ENCODE data around the gene C5orf15. TPM values are rescaled to one million over a fixed set of nuclear protein-coding genes. Genes with fewer than 3 reads are reported as not detected.

C5orf15 gene
- total and polyA plus RNA-seq, 9 of the 15 experiments (the other 6 are each of a cell fraction or from before 2014, with no cell fraction given), result 23.3 to 50.7 (median 35.5) TPM

DNA sequence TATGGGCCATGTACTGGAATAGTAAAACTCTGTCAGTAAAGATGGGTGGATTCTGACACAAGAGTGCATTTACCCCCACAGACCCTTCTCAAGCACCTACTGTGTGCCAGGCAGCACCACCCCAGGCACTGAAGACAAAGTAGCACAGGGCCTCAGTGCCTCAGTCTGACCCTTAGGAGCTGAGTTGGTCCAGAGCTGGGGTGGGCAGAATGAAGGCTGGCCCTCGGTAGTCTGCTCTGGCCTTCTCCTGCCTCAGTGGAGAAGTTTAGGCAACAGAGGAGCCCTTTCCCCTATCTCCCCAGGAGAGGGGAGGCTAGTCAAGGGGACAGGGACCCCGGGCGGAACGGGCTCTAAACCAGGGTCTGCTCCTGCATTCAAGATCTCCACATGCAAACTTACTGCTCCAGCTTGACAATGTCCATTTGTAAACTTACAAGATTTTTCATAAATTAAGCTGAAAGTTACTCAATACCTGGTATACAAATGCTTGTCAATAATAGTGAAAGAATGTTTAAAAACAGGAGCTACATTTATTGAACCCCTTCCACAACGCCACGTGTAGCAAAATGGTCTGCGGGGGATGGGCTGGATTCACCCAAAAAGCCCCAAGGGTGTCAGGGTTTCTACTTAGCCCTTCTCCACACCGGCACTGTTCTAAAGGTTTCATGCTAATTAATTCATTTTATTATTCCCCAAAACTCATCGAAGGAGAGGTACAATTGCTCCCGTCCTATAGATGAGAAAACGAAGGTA lies 34.8 kb upstream of the C5orf15 start:
- CTCF ChIA-PET (ENCODE audit: low intra/inter-chr PET ratio), result interaction anchor here (0.6 kb wide), 1 partner anchor 24 kb away, joined by 3 read pairs; no protein-coding TSS in a partner anchor
- intact Hi-C loops (cut with micrococcal nuclease), result no loop called here
- Histone ChIP-seq H3K4me3 (peak overlapping the region; percentile 99), H3K4me2 (ENCODE audit: insufficient read depth, low read length) (peak overlapping the region; percentile 88), H3K27ac (ENCODE audit: extremely low read depth, low read depth, low read length) (peak overlapping the region; percentile 98), H3K79me2 (ENCODE audit: control insufficient read depth, insufficient read depth, low read length) (peaks cover 77% of the 10 kb centered on the region), H3K4me1 (replicated peaks in 1 of 2; ENCODE audit: control insufficient read depth in 2 of 2, insufficient read depth in 2 of 2, low read length in 2 of 2) (peaks cover 30 to 54% of the 10 kb centered on the region in 2 experiments), H3K9me1 (ENCODE audit: control insufficient read depth, insufficient read depth, low read length) (peaks cover 6% of the 10 kb centered on the region), H2AFZ (ENCODE audit: low read depth, low read length) (peak overlapping the region; percentile 74; the same call in 1 of the 2 replicates), H3K27me3 (ENCODE audit: control insufficient read depth in 2 of 2, insufficient read depth in 2 of 2, low read length in 2 of 2) (no peaks in the 10 kb centered on the region), H4K20me1 (replicated peaks; ENCODE audit: control insufficient read depth, insufficient read depth, low read length) (peaks cover 35% of the 10 kb centered on the region), H3K9me3 (replicated peaks; ENCODE audit: control insufficient read depth, insufficient read depth, low read depth, low read length) (no peaks in the 10 kb centered on the region), H3K9ac (ENCODE audit: insufficient read depth in 1 of 2, low read depth in 2 of 2, low read length in 2 of 2) (peak overlapping the region; percentile 94 to 99), H3K36me3 (ENCODE audit: control insufficient read depth, insufficient read depth, low read length) (peaks cover 44% of the 10 kb centered on the region)
- ATAC-seq (no peak), FAIRE-seq (peak; percentile 15), DNase-seq (ENCODE audit: extremely low read depth in 1 of 4, low spot score in 3 of 4) (peak in 1 of 4 experiments; percentile 37)
- POLR2A ChIA-PET, result interaction anchor here (0.6 to 1.1 kb wide), 8 partner anchors 10 to 464 kb away, joined by 3 to 5 read pairs (median 3); partner anchors contain the start of gene SKP1
- 2% methylated on average over 11 of the region's 11 CpGs for WGBS (ENCODE audit: insufficient coverage, low coverage, missing lambda C conversion rate)
- TF ChIP-seq POLR2A (conservative IDR thresholded peaks at IDR 0.05), result no peak
- no peak for TF ChIP-seq TBP (optimal IDR thresholded peaks at IDR 0.05; ENCODE audit: low read depth, low read length)
- TF ChIP-seq ZNF263 (CRISPR knock-in tag; IDR thresholded peaks at IDR 0.05; ENCODE audit: borderline replicate concordance), result no peak
- peak; percentile 40; the same call in 1 of the 2 replicates for TF ChIP-seq EP400 (IDR thresholded peaks at IDR 0.05)
- peak; percentile 95 for TF ChIP-seq ZKSCAN1 (IDR thresholded peaks at IDR 0.05; ENCODE audit: low read depth, low read length)
- TF ChIP-seq ZNF583 (CRISPR knock-in tag; IDR thresholded peaks at IDR 0.05), result no peak
- TF ChIP-seq, protein P1, sequence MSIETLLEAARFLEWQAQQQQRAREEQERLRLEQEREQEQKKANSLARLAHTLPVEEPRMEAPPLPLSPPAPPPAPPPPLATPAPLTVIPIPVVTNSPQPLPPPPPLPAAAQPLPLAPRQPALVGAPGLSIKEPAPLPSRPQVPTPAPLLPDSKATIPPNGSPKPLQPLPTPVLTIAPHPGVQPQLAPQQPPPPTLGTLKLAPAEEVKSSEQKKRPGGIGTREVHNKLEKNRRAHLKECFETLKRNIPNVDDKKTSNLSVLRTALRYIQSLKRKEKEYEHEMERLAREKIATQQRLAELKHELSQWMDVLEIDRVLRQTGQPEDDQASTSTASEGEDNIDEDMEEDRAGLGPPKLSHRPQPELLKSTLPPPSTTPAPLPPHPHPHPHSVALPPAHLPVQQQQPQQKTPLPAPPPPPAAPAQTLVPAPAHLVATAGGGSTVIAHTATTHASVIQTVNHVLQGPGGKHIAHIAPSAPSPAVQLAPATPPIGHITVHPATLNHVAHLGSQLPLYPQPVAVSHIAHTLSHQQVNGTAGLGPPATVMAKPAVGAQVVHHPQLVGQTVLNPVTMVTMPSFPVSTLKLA (conservative IDR thresholded peaks at IDR 0.05), result peak; percentile 59 to 70; a peak in 3 of 4 replicates
- peak; percentile 32; the same call in 1 of the 2 replicates for TF ChIP-seq ZBTB7A (IDR thresholded peaks at IDR 0.05; ENCODE audit: borderline replicate concordance, control insufficient read depth, low read depth, low read length)
- in situ Hi-C loops (cut with MboI), result no loop called here
- TSS peak; percentile 53 for BruUV-seq (replicated peaks)

Measured in K562 (cell line).